Neuronal stem cell (in vitro differentiated cells): ENCODE data around the gene AAGAB.

Experiments used
- DNase-seq: peaks from one replicate; pipeline ENCODE4 v3.0.0-alpha.2; 2013; ENCODE audit warnings: low spot score
- H2AFZ ChIP-seq: one replicate; pipeline ENCODE4 v1.6.1; 2013; ENCODE audit warnings: mild to moderate bottlenecking, low read length, inconsistent platforms
- H2AK5ac ChIP-seq: 2 replicates; pipeline ENCODE4 v1.6.1; 2013; ENCODE audit warnings: low read depth, mild to moderate bottlenecking, inconsistent platforms, low read length, moderate library complexity, mixed read lengths
- H2BK120ac ChIP-seq: 2 replicates; pipeline ENCODE4 v1.6.1; 2013; ENCODE audit warnings: low read depth, mild to moderate bottlenecking, inconsistent platforms, low read length, moderate library complexity, mixed read lengths
- H2BK12ac ChIP-seq: one replicate; pipeline ENCODE4 v1.6.1; 2013; ENCODE audit warnings: low read length, inconsistent platforms
- H2BK15ac ChIP-seq: 2 replicates; pipeline ENCODE4 v1.6.1; 2013; ENCODE audit warnings: mild to moderate bottlenecking, low read length, inconsistent platforms, mixed read lengths
- H2BK5ac ChIP-seq: one replicate; pipeline ENCODE4 v1.6.1; 2013; ENCODE audit warnings: inconsistent platforms, mild to moderate bottlenecking, low read length, moderate library complexity
- H3K14ac ChIP-seq: one replicate; pipeline ENCODE4 v1.6.1; 2013; ENCODE audit warnings: low read length, inconsistent platforms
- H3K18ac ChIP-seq: 2 replicates; pipeline ENCODE4 v1.6.1; 2013; ENCODE audit warnings: low read length, inconsistent platforms
- H3K23ac ChIP-seq: 2 replicates; pipeline ENCODE4 v1.6.1; 2013; ENCODE audit warnings: low read depth, mild to moderate bottlenecking, mixed read lengths, low read length, inconsistent platforms; ENCODE audit not compliant: poor library complexity
- H3K27ac ChIP-seq: replicated peaks from 3 replicates; pipeline ENCODE4 v1.5.1; 2013; ENCODE audit warnings: low read length, inconsistent platforms
- H3K27me3 ChIP-seq, 3 experiments: 2 replicates each; pipeline ENCODE4 v1.6.1; 2013; ENCODE audit warnings: low read length in 3 of 3, mild to moderate bottlenecking in 2 of 3, inconsistent platforms in 1 of 3, low read depth in 1 of 3, mixed read lengths in 1 of 3, moderate library complexity in 1 of 3; ENCODE audit not compliant: control insufficient read depth in 3 of 3, insufficient read depth in 3 of 3
- H3K36me3 ChIP-seq, 2 donors: replicated peaks in 1 of 2; 2 replicates each; pipeline ENCODE4 v1.6.1; 2013; ENCODE audit warnings: low read length in 2 of 2; ENCODE audit not compliant: control insufficient read depth in 2 of 2, insufficient read depth in 2 of 2
- H3K4ac ChIP-seq: 2 replicates; pipeline ENCODE4 v1.6.1; 2013; ENCODE audit warnings: inconsistent platforms, mild to moderate bottlenecking, low read length, moderate library complexity
- H3K4me1 ChIP-seq, 2 donors: 1 replicate in 1 of 2; 2 replicates in 1 of 2; pipeline ENCODE4 v1.6.1; 2013; ENCODE audit warnings: low read length in 2 of 2, low read depth in 1 of 2; ENCODE audit not compliant: control insufficient read depth in 2 of 2, insufficient read depth in 1 of 2
- H3K4me2 ChIP-seq: one replicate; pipeline ENCODE4 v1.6.1; 2013; ENCODE audit warnings: mild to moderate bottlenecking, low read length, inconsistent platforms; ENCODE audit not compliant: insufficient read depth, poor library complexity, severe bottlenecking
- H3K4me3 ChIP-seq, 2 donors: 2 replicates each; pipeline ENCODE4 v1.5.1; 2013; ENCODE audit warnings: low read length in 2 of 2, mild to moderate bottlenecking in 2 of 2, inconsistent platforms in 1 of 2, moderate library complexity in 1 of 2
- H3K79me1 ChIP-seq: one replicate; pipeline ENCODE4 v1.6.1; 2013; ENCODE audit warnings: low read depth, mild to moderate bottlenecking, inconsistent platforms, low read length, moderate library complexity
- H3K9ac ChIP-seq: one replicate; pipeline ENCODE4 v1.6.1; 2013; ENCODE audit warnings: mild to moderate bottlenecking, low read depth, low read length, inconsistent platforms; ENCODE audit not compliant: poor library complexity
- H3K9me3 ChIP-seq, 2 donors: replicated peaks in 1 of 2; 2 replicates each; pipeline versions ENCODE3 to v1.6.1; 2013; ENCODE audit warnings: low read length in 2 of 2, mild to moderate bottlenecking in 2 of 2, inconsistent platforms in 1 of 2, low read depth in 1 of 2, mixed read lengths in 1 of 2, moderate library complexity in 1 of 2; ENCODE audit not compliant: control insufficient read depth in 2 of 2, insufficient read depth in 1 of 2
- H4K8ac ChIP-seq: one replicate; pipeline ENCODE4 v1.6.1; 2013; ENCODE audit warnings: low read depth, mild to moderate bottlenecking, inconsistent platforms, low read length, moderate library complexity
- H4K91ac ChIP-seq: one replicate; pipeline ENCODE4 v1.6.1; 2013; ENCODE audit warnings: low read length, low read depth, mild to moderate bottlenecking, inconsistent platforms; ENCODE audit not compliant: poor library complexity
- WGBS, 2 donors: extraction: QIAGEN DNeasy Blood & Tissue Kit; methylation state at CpG; one replicate each; pipeline ENCODE4 v1.1.7; 2013; ENCODE audit warnings: missing lambda C conversion rate in 2 of 2, mixed read lengths in 1 of 2; ENCODE audit not compliant: insufficient read length in 2 of 2, insufficient replicate concordance in 1 of 2; ENCODE audit errors: extremely low coverage in 2 of 2; 5-methylcytosine and 5-hydroxymethylcytosine counted together

Gene AAGAB

GRCh38 chr15:67168694-67169093 is 85.8 kb downstream of the AAGAB start:
- no peak overlapping the region for H3K27ac ChIP-seq
- no peak overlapping the region for H2BK5ac ChIP-seq
- no peaks in the 10 kb centered on the region for H3K27me3 ChIP-seq

GRCh38 chr15:67167091-67167490 is 87.4 kb downstream of the AAGAB start:
- H3K79me1 ChIP-seq = no peaks in the 10 kb centered on the region
- no peak overlapping the region for H2BK15ac ChIP-seq
- H4K91ac ChIP-seq = no peak overlapping the region
- H3K14ac ChIP-seq = no peak overlapping the region
- no peak overlapping the region for H3K4ac ChIP-seq
- H3K36me3 ChIP-seq = peaks cover 22 to 68% of the 10 kb centered on the region in 2 donors
- no peaks in the 10 kb centered on the region for H3K9me3 ChIP-seq
- H3K23ac ChIP-seq = peak overlapping the region; percentile 15
- no peak overlapping the region for H3K4me3 ChIP-seq
- no peak overlapping the region for H3K9ac ChIP-seq
- H4K8ac ChIP-seq = no peak overlapping the region
- no peak overlapping the region for H3K4me2 ChIP-seq
- no peaks in the 10 kb centered on the region for H3K27me3 ChIP-seq
- peaks cover 18 to 20% of the 10 kb centered on the region in 2 donors for H3K4me1 ChIP-seq
- no peak overlapping the region for H2BK12ac ChIP-seq
- H3K27ac ChIP-seq = no peak overlapping the region
- no CpG with 5 or more reads among the region's 4 CpGs for WGBS, 2 donors
- H2AFZ ChIP-seq = no peak overlapping the region
- H2BK120ac ChIP-seq = no peak overlapping the region
- no peak for DNase-seq
- no peak overlapping the region for H2AK5ac ChIP-seq
- H2BK5ac ChIP-seq = no peak overlapping the region
- H3K18ac ChIP-seq = no peak overlapping the region

More at GRCh38 chr15:67168694-67169093, 85.8 kb downstream of the AAGAB start:
- Histone ChIP-seq H2AFZ (no peak overlapping the region), H3K18ac (no peak overlapping the region), H3K79me1 (no peaks in the 10 kb centered on the region), H3K4me1 (peaks cover 18 to 20% of the 10 kb centered on the region in 2 donors), H4K8ac (no peak overlapping the region), H2AK5ac (no peak overlapping the region), H3K14ac (no peak overlapping the region), H2BK120ac (no peak overlapping the region), H4K91ac (no peak overlapping the region), H2BK15ac (no peak overlapping the region), H3K9me3 (no peaks in the 10 kb centered on the region), H3K4ac (no peak overlapping the region), H3K4me2 (no peak overlapping the region), H3K4me3 (no peak overlapping the region), H3K36me3 (peaks cover 24 to 83% of the 10 kb centered on the region in 2 donors), H2BK12ac (no peak overlapping the region), H3K9ac (no peak overlapping the region), H3K23ac (no peak overlapping the region)
- DNase-seq = no peak
- whole genome bisulfite sequencing, 2 donors = no CpG with 5 or more reads among the region's 6 CpGs

GRCh38 chr15:67166280-67167009 is 88.0 kb downstream of the AAGAB start:
- no peak overlapping the region for H3K14ac ChIP-seq
- H3K23ac ChIP-seq = no peak overlapping the region
- no peaks in the 10 kb centered on the region for H3K27me3 ChIP-seq
- H2BK12ac ChIP-seq = no peak overlapping the region
- H2AFZ ChIP-seq = no peak overlapping the region
- no peak for DNase-seq
- peak overlapping the region; percentile 16 for H3K18ac ChIP-seq
- H4K91ac ChIP-seq = no peak overlapping the region
- no peak overlapping the region for H3K4ac ChIP-seq
- no peak overlapping the region for H2BK5ac ChIP-seq
- no peak overlapping the region for H4K8ac ChIP-seq
- H3K27ac ChIP-seq = no peak overlapping the region
- H3K4me2 ChIP-seq = no peak overlapping the region
- H3K4me1 ChIP-seq = peaks cover 18 to 20% of the 10 kb centered on the region in 2 donors
- H3K4me3 ChIP-seq = no peak overlapping the region
- no peaks in the 10 kb centered on the region for H3K9me3 ChIP-seq
- WGBS, 2 donors = no CpG with 5 or more reads among the region's 13 CpGs
- no peak overlapping the region for H2AK5ac ChIP-seq
- peak overlapping the region; percentile 15 for H3K9ac ChIP-seq
- no peak overlapping the region for H2BK120ac ChIP-seq
- no peaks in the 10 kb centered on the region for H3K79me1 ChIP-seq
- peaks cover 22 to 61% of the 10 kb centered on the region in 2 donors for H3K36me3 ChIP-seq
- no peak overlapping the region for H2BK15ac ChIP-seq

GRCh38 chr15:67165254-67166253 is 88.9 kb downstream of the AAGAB start:
- H2BK15ac ChIP-seq = no peak overlapping the region
- no peak overlapping the region for H2AFZ ChIP-seq
- H3K27ac ChIP-seq = no peak overlapping the region
- H3K79me1 ChIP-seq = no peaks in the 10 kb centered on the region
- no peak overlapping the region for H4K8ac ChIP-seq
- H3K9ac ChIP-seq = peak overlapping the region; percentile 15
- H3K23ac ChIP-seq = no peak overlapping the region
- no peaks in the 10 kb centered on the region for H3K9me3 ChIP-seq
- peak overlapping the region; percentile 57 for H2BK120ac ChIP-seq
- no peak for DNase-seq
- no peak overlapping the region for H2AK5ac ChIP-seq
- no peak overlapping the region for H3K4ac ChIP-seq
- no peak overlapping the region for H3K14ac ChIP-seq
- peak overlapping the region; percentile 16 for H3K18ac ChIP-seq
- peaks cover 20 to 52% of the 10 kb centered on the region in 2 donors for H3K36me3 ChIP-seq
- H2BK12ac ChIP-seq = no peak overlapping the region
- WGBS, 2 donors = no CpG with 5 or more reads among the region's 34 CpGs
- H4K91ac ChIP-seq = no peak overlapping the region
- peaks cover 18 to 20% of the 10 kb centered on the region in 2 donors for H3K4me1 ChIP-seq
- H3K27me3 ChIP-seq = no peaks in the 10 kb centered on the region
- H3K4me2 ChIP-seq = no peak overlapping the region
- peak overlapping the region; percentile 30 for H2BK5ac ChIP-seq
- no peak overlapping the region for H3K4me3 ChIP-seq
